A172 (cell line): ENCODE data around the gene HMG20A. TPM values are rescaled to one million over a fixed set of nuclear protein-coding genes. Genes with fewer than 3 reads are reported as not detected.
"Not testable (repeated sequence)": the region's sequence is repeated elsewhere in the genome, so short reads cannot be mapped to it uniquely, and the experiment has no call there.

Source experiments
- DNase-seq: peaks from one replicate; pipeline ENCODE4 v3.0.0-alpha.2; 2015; ENCODE audit warnings: low spot score
- total RNA-seq: library from RNA; depleted of rRNA; stranded (reverse); fragments of >200 nt; shearing (Covaris generic); gene quantifications from 2 replicates; pipeline ENCODE4 v1.2.3, GENCODE V29; 2014; rRNA removed

HMG20A gene
- total RNA-seq = 17.0 and 21.1 TPM in 2 replicates

- DNase-seq = peak; percentile 68
These were observed at the start of gene HMG20A for GRCh38 chr15:77420610-77421369. Gene HMG20A, plus strand, starts transcription at chr15:77420888. Its CDS starts 37,520 bp downstream, at chr15:77458408.

DNA sequence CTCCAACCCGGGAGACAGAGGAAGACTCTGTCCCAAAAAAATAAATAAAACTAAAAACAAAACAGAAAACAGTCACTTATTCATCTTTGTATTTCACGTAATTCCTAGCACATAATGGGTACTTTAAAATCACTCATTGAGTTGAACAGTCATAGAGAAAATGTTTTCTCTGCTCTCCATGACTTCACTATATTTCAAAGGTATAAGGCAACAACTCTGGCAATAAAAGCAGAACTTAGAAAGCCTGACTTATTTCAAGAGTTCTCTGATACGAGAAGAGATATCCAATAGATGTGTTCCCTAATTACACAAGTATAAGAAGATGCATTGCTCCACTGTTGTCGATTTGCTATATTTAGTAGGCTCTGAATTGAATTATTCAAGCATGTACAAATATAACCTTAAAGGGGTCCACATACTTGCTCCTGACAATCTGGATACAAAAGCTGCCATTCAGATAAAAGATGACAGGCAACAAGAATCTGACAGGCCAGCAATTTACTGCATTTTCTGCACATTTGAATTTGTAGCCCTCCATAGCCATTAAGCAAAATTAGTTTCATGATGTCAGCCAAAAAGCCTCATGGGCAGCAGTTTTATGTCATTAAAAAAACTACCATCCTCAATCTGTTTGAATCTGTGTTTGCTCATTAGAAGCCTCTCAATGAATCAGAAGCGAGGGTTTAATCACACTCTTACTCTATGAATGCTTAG lies 48.7 kb upstream of the HMG20A start:
- DNase-seq = no peak

GRCh38 chr15:77373441-77373840 lies 47.2 kb upstream of the HMG20A start:
- no peak for DNase-seq

DNA sequence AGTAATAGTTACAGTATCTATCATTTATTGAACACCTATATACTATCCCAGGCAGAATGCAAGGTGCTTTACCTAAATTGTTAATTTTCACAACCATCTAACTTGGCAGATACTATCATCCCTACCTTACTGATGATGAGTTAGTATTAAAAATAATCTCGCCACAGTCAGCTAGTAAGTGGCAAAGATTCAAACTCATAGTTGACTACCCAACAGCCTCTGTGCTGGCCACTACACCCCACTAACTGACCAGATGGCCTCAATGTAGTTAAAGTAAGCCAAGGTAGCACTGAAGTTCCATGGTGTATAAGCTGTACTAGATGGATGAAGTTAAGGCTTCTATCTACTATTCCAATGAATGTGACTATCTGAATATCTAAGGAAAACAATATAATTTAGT lies 45.6 kb upstream of the HMG20A start:
- DNase-seq = no peak

DNA sequence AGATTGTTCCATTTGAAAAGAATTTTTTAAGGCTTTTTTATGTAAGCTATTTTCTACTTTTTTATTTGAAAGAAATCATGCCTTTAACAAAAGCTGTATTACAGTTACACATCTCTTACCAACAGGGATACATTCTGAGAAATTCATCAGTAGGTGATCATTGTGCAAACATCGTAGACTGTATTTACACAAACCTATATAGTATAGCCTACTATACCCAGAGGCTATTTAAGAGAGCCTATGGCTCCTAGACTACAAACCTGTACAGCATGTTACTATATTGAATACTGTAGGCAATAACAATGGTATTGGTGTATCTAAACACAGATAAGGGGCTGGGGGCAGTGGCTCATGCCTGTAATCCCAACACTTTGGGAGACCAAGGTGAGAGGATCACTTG lies 43.9 kb upstream of the HMG20A start:
- DNase-seq = no peak

GRCh38 chr15:77380033-77380432 lies 40.7 kb upstream of the HMG20A start:
- DNase-seq = no peak

DNA sequence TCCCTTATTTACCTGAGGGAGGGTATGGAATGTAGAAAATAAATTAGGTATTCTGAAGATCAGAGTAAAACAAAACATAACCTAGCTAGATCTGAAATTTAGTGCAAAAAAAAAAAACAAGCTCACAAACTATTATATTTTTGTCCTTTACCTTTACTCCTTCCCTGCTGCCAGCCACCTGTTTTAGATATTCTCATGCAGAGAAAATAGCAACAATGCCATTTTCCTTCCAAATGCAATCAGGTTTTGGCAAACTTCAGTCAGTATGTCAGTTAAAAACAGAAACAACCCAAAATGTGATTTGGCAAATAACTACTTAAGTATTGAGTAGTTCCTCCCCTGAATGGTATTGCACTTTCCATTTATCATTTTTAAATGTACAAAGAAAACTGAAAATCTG lies 36.6 kb upstream of the HMG20A start:
- DNase-seq = no peak

GRCh38 chr15:77384589-77385359 lies 35.9 kb upstream of the HMG20A start:
- DNase-seq = no peak

- no peak for DNase-seq
These were observed 34.1 kb upstream of the HMG20A start for GRCh38 chr15:77386626-77387025.

GRCh38 chr15:77387365-77388105 lies 33.2 kb upstream of the HMG20A start:
- no peak for DNase-seq

DNA sequence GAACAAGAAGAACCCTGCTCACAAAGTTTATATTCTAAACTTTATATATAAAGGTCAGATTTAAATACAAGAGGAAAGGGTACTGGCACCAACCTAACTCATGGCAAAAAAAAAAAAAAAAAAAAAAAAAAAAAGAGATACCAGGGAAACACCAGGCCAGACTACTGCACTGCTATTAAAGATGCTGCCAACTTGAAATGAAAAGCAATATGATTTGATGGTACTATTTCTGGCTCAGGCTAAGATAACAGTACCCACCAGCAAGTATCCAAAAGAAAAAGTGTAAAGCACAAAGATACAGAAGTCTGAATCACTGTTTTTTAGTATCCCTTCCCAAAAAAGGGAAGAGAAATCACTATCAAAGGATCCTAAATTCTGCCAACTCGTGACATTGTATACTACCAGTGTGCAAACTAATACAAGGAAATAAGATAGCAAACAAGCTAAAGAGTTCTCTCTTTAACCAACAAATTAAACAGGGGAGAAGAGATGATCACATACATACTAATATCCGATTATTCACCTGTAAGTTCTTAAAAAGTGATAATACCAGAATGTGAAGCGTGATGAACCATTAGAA lies 29.2 kb upstream of the HMG20A start:
- DNase-seq = no peak

DNA sequence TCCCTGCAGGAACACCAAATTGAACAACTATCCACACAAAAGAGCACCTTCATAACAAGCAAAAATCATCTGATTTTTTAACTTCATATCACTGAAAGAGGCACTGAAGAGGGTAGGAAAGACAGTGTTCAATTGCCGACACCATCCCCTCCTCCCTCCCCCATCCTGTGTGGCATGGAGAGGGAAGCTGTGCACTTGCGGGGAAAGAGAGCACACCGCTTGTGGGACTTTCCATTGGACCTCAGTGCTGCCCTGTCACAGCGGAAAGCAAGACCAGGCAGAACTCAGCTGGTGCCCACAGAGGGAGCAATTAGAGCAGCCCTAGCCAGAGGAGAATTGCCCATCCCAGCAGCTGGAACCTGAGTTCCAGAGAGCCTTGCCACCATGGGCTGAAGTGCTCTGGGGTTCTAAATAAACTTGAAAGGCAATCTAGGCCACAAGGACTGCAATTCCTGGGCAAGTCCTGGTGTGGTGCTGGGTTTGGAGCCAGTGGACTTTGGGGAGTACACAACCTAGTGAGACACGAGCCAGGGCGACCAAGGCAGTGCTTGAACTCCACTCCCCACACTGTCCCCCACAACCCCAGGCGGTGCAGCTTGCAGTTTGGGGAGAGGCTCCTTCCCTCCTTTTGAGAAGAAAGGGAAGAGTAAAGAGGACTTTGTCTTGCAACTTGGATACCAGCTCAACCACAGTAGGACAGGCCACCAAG lies 27.8 kb upstream of the HMG20A start:
- DNase-seq = no peak

- no peak for DNase-seq
These were observed 27.2 kb upstream of the HMG20A start for GRCh38 chr15:77393471-77393840.

DNA sequence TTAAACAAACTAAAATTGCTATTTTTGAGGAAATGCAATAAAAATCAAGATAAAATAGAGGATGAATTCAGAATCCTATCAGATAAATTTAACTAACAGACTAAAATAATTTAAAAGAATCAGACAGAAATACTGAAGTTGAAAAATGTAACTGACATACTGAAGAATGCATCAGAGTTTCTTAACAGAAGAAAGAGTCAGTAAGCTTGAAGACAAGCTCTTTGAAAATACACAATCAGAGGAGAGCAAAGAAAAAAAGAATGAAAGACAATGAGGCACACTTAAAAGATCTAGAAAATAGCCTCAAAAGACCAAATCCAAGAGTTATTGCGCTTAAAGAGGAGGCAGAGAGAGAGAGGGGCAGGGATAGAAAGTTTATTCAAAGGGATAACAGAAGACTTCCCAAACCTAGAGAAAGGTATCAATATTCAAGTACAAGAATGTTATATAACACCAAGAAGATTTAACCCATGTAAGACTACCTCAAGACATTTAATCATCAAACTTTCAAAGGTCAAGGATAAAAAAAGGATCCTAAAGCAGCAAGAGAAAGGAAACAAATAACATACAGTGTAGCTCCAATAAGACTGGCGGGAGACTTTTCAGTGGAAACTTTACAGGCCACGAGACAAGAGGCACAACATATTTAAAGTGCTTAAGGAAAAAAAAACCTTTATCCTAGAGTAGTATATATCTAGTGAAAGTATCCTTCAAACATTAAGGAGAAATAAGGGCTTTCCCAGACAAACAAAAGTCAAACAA lies 25.5 kb upstream of the HMG20A start:
- DNase-seq = no peak

- no peak for DNase-seq
These were observed 24.0 kb upstream of the HMG20A start for GRCh38 chr15:77396692-77397091.

DNA sequence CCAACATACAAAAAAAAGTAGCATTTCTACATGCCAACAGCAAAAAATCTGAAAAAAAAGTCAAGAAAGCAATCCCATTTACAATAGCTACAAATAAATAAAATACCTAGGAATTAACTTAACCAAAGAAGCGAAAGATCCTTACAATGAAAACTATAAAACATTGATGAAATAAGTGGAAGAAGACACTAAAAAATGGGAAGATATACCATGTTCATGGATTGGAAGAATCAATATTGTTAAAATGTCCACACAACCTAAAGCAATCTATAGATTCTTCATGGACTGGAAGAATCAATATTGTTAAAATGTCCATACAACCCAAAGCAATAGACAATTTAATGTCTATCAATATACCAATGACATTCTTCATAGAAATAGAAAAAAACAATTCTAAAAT lies 21.8 kb upstream of the HMG20A start:
- no peak for DNase-seq

DNA sequence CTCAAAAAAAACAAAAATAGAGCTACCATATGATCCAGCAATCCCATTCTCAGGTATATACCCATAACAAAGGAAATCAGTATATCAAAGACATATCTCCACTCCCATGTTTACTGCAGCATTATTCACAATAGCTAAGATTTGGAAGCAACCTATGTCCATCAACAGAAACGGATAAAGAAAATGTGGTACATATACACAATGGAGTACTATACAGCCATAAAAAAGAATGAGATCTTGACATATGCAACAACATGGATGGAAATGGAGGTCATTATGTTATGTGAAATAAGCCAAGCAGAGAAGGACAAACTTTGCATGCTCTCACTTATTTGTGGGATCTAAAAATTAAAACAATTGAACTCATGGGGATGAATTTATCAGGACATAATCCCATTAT lies 20.4 kb upstream of the HMG20A start:
- no peak for DNase-seq

DNA sequence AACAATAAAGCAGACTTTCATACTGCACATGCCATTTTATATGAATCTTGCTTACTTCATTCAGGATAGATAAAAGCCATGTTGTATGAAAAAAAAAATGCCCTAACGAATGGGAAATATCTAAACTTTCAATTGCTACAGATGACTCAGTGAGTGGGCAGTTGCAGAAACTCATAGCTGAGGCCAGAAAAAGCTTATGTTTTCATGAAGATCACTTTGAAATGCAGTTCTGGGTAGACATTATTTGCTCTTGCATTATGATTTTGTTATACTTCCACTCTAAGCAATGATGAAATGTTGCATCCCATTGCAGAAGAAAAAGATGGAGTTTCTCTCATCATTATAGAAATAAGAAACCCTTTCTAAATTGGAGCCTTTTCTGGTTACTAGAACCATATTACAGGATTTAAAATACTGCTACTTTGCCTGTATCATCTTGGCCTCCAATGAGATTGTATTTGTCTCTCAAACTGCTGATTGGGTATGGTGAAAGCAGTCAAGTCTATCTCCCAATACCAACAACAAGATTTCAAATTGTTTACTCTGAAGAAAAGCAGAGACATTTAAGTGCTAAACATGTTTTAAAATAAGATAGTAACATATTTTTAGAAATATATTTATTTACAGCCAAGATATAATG lies 17.8 kb upstream of the HMG20A start:
- DNase-seq = no peak

GRCh38 chr15:77406173-77406759 lies 14.4 kb upstream of the HMG20A start:
- not testable (repeated sequence) for DNase-seq
